OCI-LY7 (cell line): Measurements from ENCODE around the gene ITGB8. TPM values are rescaled to one million over a fixed set of nuclear protein-coding genes. Genes with fewer than 3 reads are reported as not detected.

Experiments used
- BruUV-seq: library from RNA; stranded (reverse); fragments of 400-500 nt; replicated peaks from 2 replicates; lab custom pipeline; 2021; lab: Mats Ljungman, UMichigan
- CTCF ChIA-PET: fragments of 300-600 bp; sonication (Branson Sonifier 250); formaldehyde crosslinking; loops from one replicate; lab custom pipeline; 2022; ENCODE audit warnings: antibody characterized with exemption; ENCODE audit not compliant: unreplicated experiment; lab: Charles Lee
- POLR2A ChIA-PET: fragments of 300-600 bp; sonication (Branson Sonifier 250); formaldehyde crosslinking; loops from one replicate; lab custom pipeline; 2022; ENCODE audit warnings: antibody characterized with exemption; lab: Charles Lee
- DNase-seq: peaks from one replicate; pipeline ENCODE4 v3.0.0-alpha.2; 2015; ENCODE audit warnings: low spot score
- H2AFZ ChIP-seq: fragments of 200-600 bp; sonication (generic), shearing (Covaris generic); 2 replicates; pipeline ENCODE4 v1.6.1; 2014; ENCODE audit warnings: mild to moderate bottlenecking, antibody characterized with exemption, low read length, moderate library complexity
- H3K27ac ChIP-seq: fragments of 200-600 bp; sonication (generic); 2 replicates; pipeline ENCODE4 v1.5.1; 2014; ENCODE audit warnings: mixed run types, low read depth, mild to moderate bottlenecking, moderate library complexity, low read length, inconsistent platforms; ENCODE audit not compliant: poor library complexity, severe bottlenecking
- H3K36me3 ChIP-seq: fragments of 200-600 bp; sonication (generic); 2 replicates; pipeline ENCODE4 v1.6.1; 2014; ENCODE audit warnings: mild to moderate bottlenecking, antibody characterized with exemption, low read length, moderate library complexity, mixed read lengths; ENCODE audit not compliant: insufficient read depth
- H3K4me1 ChIP-seq: fragments of 200-600 bp; sonication (generic); 2 replicates; pipeline ENCODE4 v1.5.1; 2014; ENCODE audit warnings: mild to moderate bottlenecking, low read length; ENCODE audit not compliant: insufficient read depth, poor library complexity, severe bottlenecking
- H3K4me2 ChIP-seq: fragments of 200-600 bp; sonication (generic); 2 replicates; pipeline ENCODE4 v1.6.1; 2014; ENCODE audit warnings: mild to moderate bottlenecking, low read length
- H3K4me3 ChIP-seq: fragments of 200-600 bp; sonication (generic); 2 replicates; pipeline ENCODE4 v1.5.1; 2014; ENCODE audit warnings: mild to moderate bottlenecking, low read depth, low read length; ENCODE audit not compliant: poor library complexity, severe bottlenecking
- H3K79me2 ChIP-seq: fragments of 200-600 bp; sonication (generic); 2 replicates; pipeline ENCODE4 v1.6.1; 2016; ENCODE audit warnings: low read depth, mild to moderate bottlenecking, low read length, moderate library complexity, mixed read lengths; ENCODE audit not compliant: insufficient read depth
- H3K9me2 ChIP-seq: fragments of 200-600 bp; sonication (generic); 2 replicates; pipeline ENCODE4 v1.6.1; 2016; ENCODE audit warnings: mild to moderate bottlenecking, low read length, mixed read lengths; ENCODE audit not compliant: insufficient read depth
- H3K9me3 ChIP-seq: fragments of 200-600 bp; sonication (generic); 2 replicates; pipeline ENCODE4 v1.6.1; 2014; ENCODE audit warnings: mild to moderate bottlenecking, mixed run types, low read length, mixed read lengths
- H4K20me1 ChIP-seq: fragments of 200-600 bp; sonication (generic); 2 replicates; pipeline ENCODE4 v1.6.1; 2014; ENCODE audit warnings: mild to moderate bottlenecking, antibody characterized with exemption, low read length, moderate library complexity, mixed read lengths; ENCODE audit not compliant: insufficient read depth
- EZH2phosphoT487 ChIP-seq: fragments of 200-600 bp; sonication (generic); IDR thresholded peaks from 2 replicates; pipeline ENCODE4 v1.6.1; 2018; ENCODE audit warnings: low read depth, borderline replicate concordance, mild to moderate bottlenecking, mixed run types, antibody characterized with exemption, low read length, moderate library complexity, mixed read lengths
- intact Hi-C: fragments of 100-400 bp; cut with micrococcal nuclease; formaldehyde crosslinking; loops from one replicate; pipeline ENCODE4 v1.10.0; 2022; ENCODE audit not compliant: unreplicated experiment
- total RNA-seq, 2 experiments: library from RNA; depleted of rRNA in 1 of 2; stranded (reverse); fragments of >200 nt in 1 of 2; shearing (Covaris generic) in 1 of 2; gene quantifications; 2 replicates each; pipeline ENCODE4 v1.2.3, GENCODE V29; 2014 to 2022
- TF ChIP-seq, protein P1 (sequence below): fragments of 200-600 bp; sonication (generic); conservative IDR thresholded peaks from 2 replicates; pipeline ENCODE4 v1.5.1; 2014; ENCODE audit warnings: mild to moderate bottlenecking, antibody characterized with exemption, low read length, moderate library complexity, mixed read lengths

The ITGB8 gene
- total RNA-seq, 2 experiments from 2014 or later, result not detected

DNA sequence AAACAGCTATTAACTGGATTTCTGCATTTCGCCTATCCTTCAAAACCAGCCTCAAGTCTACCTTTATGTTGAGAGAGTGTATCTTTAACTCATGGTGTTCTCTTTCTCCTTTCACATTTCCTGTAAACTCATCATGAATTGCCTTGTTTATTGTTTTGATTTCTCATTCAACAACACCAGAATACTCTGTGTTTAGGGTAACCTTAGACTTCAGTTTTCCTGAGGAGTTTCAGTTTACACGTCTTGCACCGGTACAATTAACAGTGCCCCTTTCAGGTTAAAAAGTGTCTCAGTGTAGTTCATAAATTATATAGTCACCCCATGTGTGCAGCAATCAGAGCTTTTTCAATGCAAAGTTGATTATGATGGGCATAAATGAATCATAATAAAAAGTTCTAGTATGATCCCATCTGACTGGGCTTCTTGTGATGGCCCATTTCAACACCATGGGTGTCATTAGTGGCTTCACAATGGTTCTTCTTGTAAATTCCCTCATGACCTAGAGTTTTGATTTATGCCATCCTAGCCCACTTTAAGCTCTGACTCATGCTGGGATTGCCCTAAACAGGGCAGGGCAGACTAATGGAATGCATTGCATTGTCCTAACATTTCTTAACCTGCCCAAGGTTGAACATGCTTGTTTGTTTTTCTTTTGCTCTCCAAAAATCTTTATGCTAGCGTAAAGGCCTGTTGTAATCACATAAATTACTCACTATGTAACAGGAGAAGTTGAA is 22.0 kb downstream of the ITGB8 start:
- BruUV-seq, result no TSS peak
- no peak overlapping the region for H3K27ac ChIP-seq
- TF ChIP-seq EZH2phosphoT487, result no peak
- TF ChIP-seq, protein P1, sequence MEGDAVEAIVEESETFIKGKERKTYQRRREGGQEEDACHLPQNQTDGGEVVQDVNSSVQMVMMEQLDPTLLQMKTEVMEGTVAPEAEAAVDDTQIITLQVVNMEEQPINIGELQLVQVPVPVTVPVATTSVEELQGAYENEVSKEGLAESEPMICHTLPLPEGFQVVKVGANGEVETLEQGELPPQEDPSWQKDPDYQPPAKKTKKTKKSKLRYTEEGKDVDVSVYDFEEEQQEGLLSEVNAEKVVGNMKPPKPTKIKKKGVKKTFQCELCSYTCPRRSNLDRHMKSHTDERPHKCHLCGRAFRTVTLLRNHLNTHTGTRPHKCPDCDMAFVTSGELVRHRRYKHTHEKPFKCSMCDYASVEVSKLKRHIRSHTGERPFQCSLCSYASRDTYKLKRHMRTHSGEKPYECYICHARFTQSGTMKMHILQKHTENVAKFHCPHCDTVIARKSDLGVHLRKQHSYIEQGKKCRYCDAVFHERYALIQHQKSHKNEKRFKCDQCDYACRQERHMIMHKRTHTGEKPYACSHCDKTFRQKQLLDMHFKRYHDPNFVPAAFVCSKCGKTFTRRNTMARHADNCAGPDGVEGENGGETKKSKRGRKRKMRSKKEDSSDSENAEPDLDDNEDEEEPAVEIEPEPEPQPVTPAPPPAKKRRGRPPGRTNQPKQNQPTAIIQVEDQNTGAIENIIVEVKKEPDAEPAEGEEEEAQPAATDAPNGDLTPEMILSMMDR, result no peak
- H3K4me3 ChIP-seq, result no peak overlapping the region
- POLR2A ChIA-PET, result no interaction called here
- H3K9me3 ChIP-seq, result no peaks in the 10 kb centered on the region
- H3K4me2 ChIP-seq, result no peak overlapping the region
- no peaks in the 10 kb centered on the region for H3K4me1 ChIP-seq
- H3K36me3 ChIP-seq, result no peaks in the 10 kb centered on the region
- intact Hi-C loops, result no loop called here
- no peaks in the 10 kb centered on the region for H3K79me2 ChIP-seq
- DNase-seq, result no peak
- H2AFZ ChIP-seq, result no peak overlapping the region
- H4K20me1 ChIP-seq, result no peaks in the 10 kb centered on the region
- no peaks in the 10 kb centered on the region for H3K9me2 ChIP-seq
- CTCF ChIA-PET, result no interaction called here

DNA sequence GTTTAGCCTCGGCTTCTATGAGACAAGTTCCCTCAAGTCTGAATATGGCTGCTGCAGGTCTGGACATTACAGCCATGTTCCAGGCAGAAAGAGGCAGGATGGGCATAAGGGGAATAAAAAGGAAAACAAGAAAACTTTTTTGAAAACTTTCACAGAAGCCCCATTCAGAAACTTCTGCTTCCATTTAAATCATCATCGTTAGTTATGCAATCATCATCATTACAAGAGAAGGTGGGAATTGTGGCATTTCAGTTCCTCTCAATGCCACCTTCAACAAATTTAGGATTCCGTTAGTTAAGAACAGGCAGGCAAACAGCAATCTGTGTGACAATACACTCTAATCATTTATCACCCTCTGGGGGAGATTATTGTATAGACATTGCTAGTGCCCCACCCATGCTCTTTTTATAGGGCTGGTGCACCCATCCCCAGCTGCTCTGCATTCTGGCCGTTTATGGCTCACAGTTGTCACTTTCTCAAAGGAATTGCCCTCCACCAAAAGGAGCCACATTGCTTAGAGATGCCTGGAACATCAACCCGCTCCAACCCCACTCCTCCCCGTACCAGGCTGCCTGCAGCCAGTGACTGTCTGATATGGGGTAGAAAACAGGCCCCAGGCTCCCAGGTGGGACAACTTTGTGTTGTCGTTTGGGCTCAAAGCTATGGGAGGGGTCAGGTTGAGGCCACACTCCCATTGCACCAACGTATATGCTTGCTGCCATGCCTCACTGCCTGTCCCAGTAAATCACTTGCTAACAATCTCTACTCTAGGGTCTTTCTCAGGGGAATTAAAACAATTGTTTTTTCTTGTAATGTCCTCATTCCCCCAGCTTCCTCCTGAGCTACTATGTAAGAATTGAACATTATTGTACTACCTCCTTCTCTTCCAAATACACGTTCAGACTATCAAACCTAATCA is 24.2 kb downstream of the ITGB8 start:
- POLR2A ChIA-PET, result no interaction called here

More for the DNA sequence above, 24.2 kb downstream of the ITGB8 start:
- no peaks in the 10 kb centered on the region for H3K79me2 ChIP-seq
- no peaks in the 10 kb centered on the region for H3K4me1 ChIP-seq
- intact Hi-C loops, result no loop called here
- no peak overlapping the region for H2AFZ ChIP-seq
- CTCF ChIA-PET, result no interaction called here
- no peak overlapping the region for H3K27ac ChIP-seq
- no peaks in the 10 kb centered on the region for H4K20me1 ChIP-seq
- H3K4me3 ChIP-seq, result no peak overlapping the region
- BruUV-seq, result no TSS peak
- H3K4me2 ChIP-seq, result no peak overlapping the region
- no peak for DNase-seq
- H3K36me3 ChIP-seq, result no peaks in the 10 kb centered on the region
- TF ChIP-seq, protein P1, result no peak
- TF ChIP-seq EZH2phosphoT487, result no peak
- H3K9me3 ChIP-seq, result no peaks in the 10 kb centered on the region
- no peaks in the 10 kb centered on the region for H3K9me2 ChIP-seq
